ENCODE data around the gene MAPK11.
A peak's percentile ranks its signal among the peaks of the same experiment; 100 is the strongest.

The MAPK11 gene

GRCh38 chr22:50278956-50279619 is 8.9 kb upstream of the MAPK11 start:
- no peak for TF ChIP-seq CTCF (IDR thresholded peaks at IDR 0.05; ENCODE audit: low read depth, low read length, missing control alignments)

GRCh38 chr22:50278461-50278860 is 8.3 kb upstream of the MAPK11 start:
- DNase-seq (ENCODE audit: extremely low read depth, low read depth), result no peak
- no peak for TF ChIP-seq CTCF (IDR thresholded peaks at IDR 0.05; ENCODE audit: low read depth, low read length, missing control alignments)
- no peak overlapping the region for H3K4me3 ChIP-seq (replicated peaks; ENCODE audit: low read depth, low read length)

More at GRCh38 chr22:50278956-50279619, 8.9 kb upstream of the MAPK11 start:
- no peak for DNase-seq (ENCODE audit: extremely low read depth, low read depth)
- no peak overlapping the region for H3K4me3 ChIP-seq (replicated peaks; ENCODE audit: low read depth, low read length)

- TF ChIP-seq CTCF (IDR thresholded peaks at IDR 0.05; ENCODE audit: low read depth, low read length, missing control alignments), result no peak
- DNase-seq (ENCODE audit: extremely low read depth, low read depth), result no peak
- no peak overlapping the region for H3K4me3 ChIP-seq (replicated peaks; ENCODE audit: low read depth, low read length)
Observed at GRCh38 chr22:50277761-50278160, 7.6 kb upstream of the MAPK11 start.

GRCh38 chr22:50276143-50276542 is 6.0 kb upstream of the MAPK11 start:
- H3K4me3 ChIP-seq (replicated peaks; ENCODE audit: low read depth, low read length), result no peak overlapping the region
- peak; percentile 58 for TF ChIP-seq CTCF (IDR thresholded peaks at IDR 0.05; ENCODE audit: low read depth, low read length, missing control alignments)
- DNase-seq (ENCODE audit: extremely low read depth, low read depth), result no peak

GRCh38 chr22:50275181-50276055 is 5.2 kb upstream of the MAPK11 start:
- H3K4me3 ChIP-seq (replicated peaks; ENCODE audit: low read depth, low read length), result no peak overlapping the region
- no peak for DNase-seq (ENCODE audit: extremely low read depth, low read depth)
- no peak for TF ChIP-seq CTCF (IDR thresholded peaks at IDR 0.05; ENCODE audit: low read depth, low read length, missing control alignments)

GRCh38 chr22:50274771-50275170 is 4.6 kb upstream of the MAPK11 start:
- DNase-seq (ENCODE audit: extremely low read depth, low read depth), result no peak
- TF ChIP-seq CTCF (IDR thresholded peaks at IDR 0.05; ENCODE audit: low read depth, low read length, missing control alignments), result no peak

More at GRCh38 chr22:50274771-50275170, 4.6 kb upstream of the MAPK11 start:
- H3K4me3 ChIP-seq (replicated peaks; ENCODE audit: low read depth, low read length), result no peak overlapping the region

All from HFF-Myc (cell line).